ENCODE measurements around the gene SRC. TPM values are rescaled to one million over a fixed set of nuclear protein-coding genes. Genes with fewer than 3 reads are reported as not detected.

The SRC gene
- total RNA-seq, 1 donor from 2014 or later = 49.7 TPM

- no peak for DNase-seq (ENCODE audit: low read depth)
- TF ChIP-seq CTCF (IDR thresholded peaks at IDR 0.05; ENCODE audit: insufficient read depth, low read length, poor library complexity, severe bottlenecking) = no peak
- Histone ChIP-seq H3K27me3 (ENCODE audit: control insufficient read depth, insufficient read depth, low read length) (no peaks in the 10 kb centered on the region), H3K4me3 (ENCODE audit: low read depth, low read length) (no peak overlapping the region), H3K36me3 (ENCODE audit: control insufficient read depth, insufficient read depth, low read length) (peaks cover 6% of the 10 kb centered on the region)
Measured at GRCh38 chr20:37390891-37391525, 45.1 kb downstream of the SRC start.

- Histone ChIP-seq H3K27me3 (ENCODE audit: control insufficient read depth, insufficient read depth, low read length) (no peaks in the 10 kb centered on the region), H3K4me3 (ENCODE audit: low read depth, low read length) (no peak overlapping the region), H3K36me3 (ENCODE audit: control insufficient read depth, insufficient read depth, low read length) (peaks cover 5% of the 10 kb centered on the region)
- peak; percentile 35 for TF ChIP-seq CTCF (IDR thresholded peaks at IDR 0.05; ENCODE audit: insufficient read depth, low read length, poor library complexity, severe bottlenecking)
- no peak for DNase-seq (ENCODE audit: low read depth)
Measured at GRCh38 chr20:37392441-37393195, 46.7 kb downstream of the SRC start.

- TF ChIP-seq CTCF (IDR thresholded peaks at IDR 0.05; ENCODE audit: insufficient read depth, low read length, poor library complexity, severe bottlenecking) = no peak
- DNase-seq (ENCODE audit: low read depth) = no peak
- Histone ChIP-seq H3K4me3 (ENCODE audit: low read depth, low read length) (no peak overlapping the region), H3K36me3 (ENCODE audit: control insufficient read depth, insufficient read depth, low read length) (peaks cover 2% of the 10 kb centered on the region), H3K27me3 (ENCODE audit: control insufficient read depth, insufficient read depth, low read length) (no peaks in the 10 kb centered on the region)
Measured at GRCh38 chr20:37393196-37393862, 47.4 kb downstream of the SRC start.

- H3K4me3 ChIP-seq (ENCODE audit: low read depth, low read length) = no peak overlapping the region
- no peak for TF ChIP-seq CTCF (IDR thresholded peaks at IDR 0.05; ENCODE audit: insufficient read depth, low read length, poor library complexity, severe bottlenecking)
- DNase-seq (ENCODE audit: low read depth) = no peak
- no peaks in the 10 kb centered on the region for H3K27me3 ChIP-seq (ENCODE audit: control insufficient read depth, insufficient read depth, low read length)
- peaks cover 3% of the 10 kb centered on the region for H3K36me3 ChIP-seq (ENCODE audit: control insufficient read depth, insufficient read depth, low read length)
Measured at GRCh38 chr20:37393863-37394542, 48.1 kb downstream of the SRC start.

GRCh38 chr20:37394543-37395409, 48.8 kb downstream of the SRC start:
- TF ChIP-seq CTCF (IDR thresholded peaks at IDR 0.05; ENCODE audit: insufficient read depth, low read length, poor library complexity, severe bottlenecking) = no peak
- Histone ChIP-seq H3K27me3 (ENCODE audit: control insufficient read depth, insufficient read depth, low read length) (no peaks in the 10 kb centered on the region), H3K4me3 (ENCODE audit: low read depth, low read length) (no peak overlapping the region), H3K36me3 (ENCODE audit: control insufficient read depth, insufficient read depth, low read length) (peaks cover 2% of the 10 kb centered on the region)
- no peak for DNase-seq (ENCODE audit: low read depth)

All from kidney epithelial cell (primary cell).